GM19238 (cell line): ENCODE measurements around the gene RFC5.

Experiments
- DNase-seq: peaks from one replicate; pipeline ENCODE4 v3.0.0; 2011; ENCODE audit warnings: low spot score; ENCODE audit not compliant: insufficient read length

The RFC5 gene

DNA sequence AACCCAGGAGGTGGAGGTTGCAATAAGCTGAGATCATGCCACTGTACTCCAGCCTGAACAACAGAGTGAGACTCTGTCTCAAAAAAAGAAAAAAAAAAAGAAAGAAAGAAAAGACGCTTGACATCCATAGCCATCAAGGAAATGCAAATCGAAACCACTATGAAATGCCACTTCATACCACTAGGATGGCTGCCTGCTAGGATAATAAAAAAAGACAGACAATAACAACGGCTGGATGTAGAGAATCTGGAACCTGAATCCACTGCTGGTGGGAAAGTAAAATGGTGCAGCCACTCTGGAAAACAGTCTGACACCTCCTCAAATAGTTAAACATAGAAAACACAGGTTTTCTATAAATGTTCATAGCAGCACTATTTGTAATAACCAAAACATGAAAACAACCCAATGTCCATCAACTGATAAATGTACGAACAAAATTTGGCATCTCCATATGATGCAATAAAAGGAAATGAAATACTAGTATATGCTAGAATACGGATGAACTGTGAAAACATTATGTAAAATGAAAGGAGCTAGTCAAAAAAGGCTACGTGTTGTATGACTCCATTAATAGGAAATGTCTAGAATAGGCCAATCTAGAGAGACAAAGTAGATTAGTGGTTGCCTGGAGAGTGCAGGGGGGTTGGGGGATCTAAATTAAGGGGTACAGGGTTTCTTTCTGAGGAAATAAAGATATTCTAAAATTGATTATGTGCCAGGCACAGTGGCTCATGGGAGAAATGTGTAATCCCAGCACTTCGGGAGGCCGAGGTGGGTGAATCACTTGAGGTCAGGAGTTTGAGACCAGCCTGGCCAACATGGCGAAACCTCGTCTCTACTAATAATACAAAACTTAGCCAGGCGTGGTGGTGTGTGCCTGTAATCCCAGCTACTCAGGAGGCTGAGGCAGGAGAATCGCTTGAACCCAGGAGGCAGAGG, 34.7 kb downstream of the RFC5 start:
- DNase-seq, result no peak

DNA sequence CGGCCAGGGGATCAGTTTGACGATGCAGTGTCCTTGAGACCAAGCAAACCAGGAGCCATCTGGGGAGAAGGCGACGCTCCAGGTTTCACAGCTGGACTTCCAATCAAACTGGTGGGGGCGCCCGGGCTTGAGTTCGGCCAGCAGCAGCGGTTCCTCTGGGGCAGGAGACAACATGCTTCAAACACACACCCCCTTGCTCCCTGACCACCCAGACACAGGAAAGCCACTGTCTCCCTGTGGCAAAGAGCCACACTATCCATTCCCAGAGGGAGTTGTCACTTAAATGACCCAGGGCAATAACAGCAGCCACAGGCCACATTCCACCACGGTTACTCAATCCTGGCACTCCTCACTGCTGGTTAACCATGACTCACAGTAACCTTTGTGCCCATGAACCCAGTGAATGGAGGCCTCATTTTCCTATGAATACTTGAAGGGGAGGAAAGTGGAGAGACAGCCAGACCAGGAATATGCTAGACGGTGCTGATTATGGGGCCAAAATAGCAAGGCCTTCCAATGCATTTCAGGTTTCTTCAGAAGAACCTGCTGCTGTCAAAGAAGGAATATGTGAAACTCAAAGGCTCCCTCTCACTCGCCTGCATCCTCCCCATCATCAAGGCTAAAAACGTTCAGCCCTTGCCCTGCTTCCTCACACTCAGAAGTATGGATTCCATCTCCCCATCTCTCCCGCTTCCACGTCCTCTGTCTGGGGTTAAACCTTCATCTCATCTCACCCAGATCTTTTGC, 36.0 kb downstream of the RFC5 start:
- no peak for DNase-seq

DNA sequence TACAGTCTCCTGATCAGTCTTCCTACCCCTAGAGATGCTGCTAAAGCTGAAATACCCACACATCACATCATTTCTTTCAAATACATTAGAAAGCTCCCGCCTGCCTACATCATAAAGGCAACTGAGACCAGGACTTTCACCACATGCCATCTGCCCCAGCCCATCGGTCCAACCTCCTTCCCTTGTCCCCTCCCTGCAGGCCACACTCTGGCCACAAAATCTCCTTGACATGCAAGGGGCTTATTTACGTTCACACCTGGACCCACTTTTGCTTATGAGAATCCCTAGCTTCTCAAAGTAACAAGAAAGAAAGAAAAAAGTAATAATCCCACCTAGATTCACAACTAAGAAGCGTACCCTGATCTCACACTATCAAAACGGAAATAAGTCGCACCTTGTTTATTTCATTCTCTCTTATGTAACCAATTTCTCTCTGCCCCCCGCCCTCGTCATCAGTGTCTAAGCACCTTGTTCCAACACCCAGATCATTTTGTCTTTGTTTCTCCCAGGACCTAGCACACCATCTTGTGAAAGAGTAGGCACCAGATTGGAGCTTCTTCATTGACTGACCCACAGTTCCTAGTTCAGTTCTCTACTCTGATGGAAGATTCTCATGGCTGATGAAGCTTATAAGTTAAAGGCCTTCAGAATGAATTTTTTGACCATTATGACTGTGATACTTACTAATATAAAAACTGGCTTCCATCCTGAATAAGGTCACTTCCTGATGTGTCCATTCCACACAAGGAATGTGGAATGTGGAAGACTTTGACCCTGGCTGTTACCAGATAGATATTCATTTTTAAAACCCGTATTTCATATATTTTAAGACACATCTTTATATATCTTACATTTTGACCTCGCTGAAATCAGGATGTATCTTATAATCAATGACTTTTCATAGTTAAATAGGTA, 36.8 kb downstream of the RFC5 start:
- DNase-seq, result no peak

DNA sequence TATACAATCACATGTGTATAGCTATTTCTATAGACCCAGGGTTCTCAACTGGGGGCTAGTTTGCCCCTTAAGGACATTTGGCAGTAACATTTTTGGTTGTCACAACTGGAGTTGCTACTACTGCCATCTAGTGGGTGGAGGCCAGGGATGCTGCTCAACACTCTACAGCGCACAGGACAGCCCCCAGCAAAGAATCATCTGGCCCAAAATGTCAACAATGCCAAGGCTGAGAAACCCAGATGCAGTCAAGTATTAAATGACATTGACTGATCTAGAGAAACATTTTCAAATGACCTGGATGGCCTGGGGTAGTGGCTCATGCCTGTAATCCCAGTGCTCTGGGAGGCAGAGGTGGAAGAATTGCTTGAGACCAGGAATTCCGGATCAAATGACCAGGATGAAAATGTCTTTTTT, 38.6 kb downstream of the RFC5 start:
- DNase-seq, result peak; percentile 50

DNA sequence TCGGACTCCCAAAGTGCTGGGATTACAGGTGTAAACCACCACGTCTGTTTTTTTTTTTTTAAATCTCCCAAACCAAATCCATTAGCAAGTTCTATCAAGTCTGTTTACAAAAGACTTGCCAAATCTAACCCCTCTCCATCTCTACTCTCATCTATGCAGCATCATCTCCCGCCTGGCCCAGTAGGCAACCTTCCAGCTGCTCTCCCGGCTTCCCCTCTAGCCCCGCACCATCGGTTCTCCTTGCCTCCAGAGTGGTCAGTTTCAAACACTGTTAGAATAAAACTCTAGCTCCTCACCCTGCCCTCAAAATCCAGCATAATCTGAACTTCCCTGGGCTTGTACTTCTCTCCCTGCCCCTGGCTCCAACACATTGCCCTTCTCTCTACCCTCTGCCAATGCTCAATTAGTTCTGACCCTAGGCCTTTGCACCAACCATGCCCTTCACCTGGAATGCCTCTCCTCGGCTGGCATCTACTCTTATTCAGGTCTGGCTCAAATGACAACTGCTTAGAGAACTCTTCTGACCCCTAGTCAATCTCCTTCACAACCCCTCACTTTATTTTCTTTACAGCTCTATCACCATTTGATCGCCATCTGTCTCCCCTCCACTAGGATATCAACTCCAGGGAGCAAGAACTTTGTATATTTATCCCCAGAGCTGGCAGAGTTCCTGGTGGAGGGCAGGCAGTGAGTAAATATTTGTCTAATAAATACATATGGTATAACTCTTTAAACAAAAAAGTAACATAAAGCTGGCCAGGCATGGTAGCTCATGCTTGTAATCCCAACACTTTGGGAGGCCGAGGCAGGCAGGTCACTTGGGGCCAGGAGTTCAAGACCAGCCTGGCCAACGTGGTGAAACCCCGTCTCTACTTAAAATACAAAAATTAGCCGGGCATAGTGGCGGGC, 39.6 kb downstream of the RFC5 start:
- no peak for DNase-seq

DNA sequence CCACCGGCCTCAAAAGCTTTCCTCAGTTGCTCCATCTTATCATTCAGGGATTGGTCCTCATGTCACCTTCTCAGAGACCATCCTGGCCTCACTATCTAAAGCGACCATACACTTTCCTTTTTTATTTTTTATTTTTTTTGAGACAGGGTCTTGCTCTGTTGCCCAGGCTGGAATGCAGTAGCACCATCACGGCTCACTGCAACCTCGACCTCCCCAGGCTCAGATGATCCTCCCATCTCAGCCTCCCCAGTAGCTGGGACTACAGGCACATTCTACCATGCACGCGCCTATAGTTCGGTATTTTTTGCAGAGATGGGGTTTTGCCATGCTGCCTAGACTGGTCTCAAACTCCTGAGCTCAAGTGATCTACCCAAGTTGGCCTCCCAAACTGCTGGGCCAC, 41.7 kb downstream of the RFC5 start:
- DNase-seq, result no peak

DNA sequence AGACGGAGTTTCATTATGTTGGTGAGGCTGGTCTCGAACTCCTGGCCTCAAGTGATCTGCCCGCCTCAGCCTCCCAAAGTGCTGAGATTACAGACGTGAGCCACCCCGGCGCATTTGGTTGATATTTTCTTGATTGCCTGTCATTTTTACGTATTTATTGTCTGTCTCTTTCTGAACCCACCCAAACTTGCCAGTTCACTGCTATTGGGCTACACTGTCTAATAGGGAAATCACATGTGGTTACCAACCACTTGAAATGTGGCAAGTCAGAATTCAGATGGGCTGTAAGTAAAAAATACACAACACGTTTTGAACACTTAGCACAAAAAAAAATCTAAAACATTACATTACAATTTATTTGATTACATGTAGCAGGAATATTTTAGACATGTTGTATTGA, 42.4 kb downstream of the RFC5 start:
- DNase-seq, result no peak

DNA sequence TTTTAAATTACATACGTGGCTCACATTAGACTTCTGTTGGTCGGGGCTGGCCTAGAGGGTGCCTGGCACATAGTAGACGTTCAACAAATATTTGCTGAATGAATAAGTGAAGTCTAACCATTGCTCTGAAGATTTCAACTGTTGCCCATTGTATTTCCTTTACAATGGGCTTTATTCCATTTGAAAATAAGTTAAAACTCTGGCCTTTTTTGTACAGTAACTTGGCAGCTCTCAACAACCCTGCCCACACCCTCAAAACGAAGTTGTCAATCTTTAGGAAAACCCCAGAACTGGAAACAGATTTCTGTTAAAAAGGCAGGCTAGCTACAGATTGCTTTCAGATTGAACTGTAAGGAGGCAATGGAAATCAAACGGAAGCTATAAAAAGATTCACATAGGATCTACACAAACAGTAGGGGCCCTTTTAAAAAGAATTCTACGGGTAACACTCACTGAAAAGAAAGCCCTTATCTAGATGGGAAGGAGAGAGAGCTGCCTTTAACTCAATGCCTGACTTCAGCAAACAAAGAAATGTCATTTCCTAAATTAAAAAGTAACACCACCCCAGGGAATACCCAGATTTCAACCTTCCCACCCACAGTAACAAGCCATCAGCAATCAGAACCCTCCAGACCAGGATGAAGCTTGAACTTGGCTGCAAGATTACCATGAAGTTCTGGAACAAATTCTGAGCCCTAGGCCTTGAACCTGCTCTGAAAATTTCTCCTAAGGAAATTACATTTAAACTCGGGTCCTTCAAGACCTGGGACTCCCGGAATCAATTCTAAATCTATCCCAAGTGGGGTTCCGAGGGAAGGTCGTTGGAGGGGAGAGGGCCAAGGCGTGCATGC, 43.1 kb downstream of the RFC5 start:
- no peak for DNase-seq

DNA sequence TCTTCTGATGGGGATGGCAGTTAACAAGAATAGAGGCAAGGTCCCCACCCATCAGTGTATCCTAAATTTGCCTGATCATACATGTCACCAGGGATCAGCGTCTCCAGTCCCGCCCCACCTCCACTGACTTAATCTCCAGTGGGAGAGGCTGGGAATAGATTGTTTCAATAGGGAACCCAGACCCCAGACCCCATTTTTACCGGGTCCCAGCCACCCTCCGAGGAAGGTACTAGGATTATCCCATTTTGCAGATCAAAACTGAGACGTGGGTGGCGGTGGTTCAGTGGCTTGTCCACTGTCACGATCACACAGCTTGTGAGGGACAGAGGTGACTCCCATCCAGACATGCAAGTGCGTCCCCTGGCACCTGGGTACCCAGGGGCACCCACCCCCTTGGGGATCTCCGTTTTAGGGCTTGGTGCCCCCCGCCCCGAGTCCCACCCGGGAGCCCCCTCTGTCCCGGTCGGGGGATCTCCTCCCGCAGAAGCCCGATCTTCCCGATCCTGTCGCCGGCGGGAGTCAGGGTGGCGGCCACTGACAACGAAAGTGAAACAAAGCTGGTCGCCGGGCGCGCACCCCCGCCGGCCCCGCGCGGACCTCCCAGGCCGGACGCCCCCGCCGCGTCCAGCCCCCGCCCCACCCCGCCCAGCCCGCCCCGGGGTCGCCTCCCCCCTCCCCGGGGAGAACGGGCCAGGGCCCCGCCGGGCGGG, 44.0 kb downstream of the RFC5 start:
- DNase-seq, result no peak

DNA sequence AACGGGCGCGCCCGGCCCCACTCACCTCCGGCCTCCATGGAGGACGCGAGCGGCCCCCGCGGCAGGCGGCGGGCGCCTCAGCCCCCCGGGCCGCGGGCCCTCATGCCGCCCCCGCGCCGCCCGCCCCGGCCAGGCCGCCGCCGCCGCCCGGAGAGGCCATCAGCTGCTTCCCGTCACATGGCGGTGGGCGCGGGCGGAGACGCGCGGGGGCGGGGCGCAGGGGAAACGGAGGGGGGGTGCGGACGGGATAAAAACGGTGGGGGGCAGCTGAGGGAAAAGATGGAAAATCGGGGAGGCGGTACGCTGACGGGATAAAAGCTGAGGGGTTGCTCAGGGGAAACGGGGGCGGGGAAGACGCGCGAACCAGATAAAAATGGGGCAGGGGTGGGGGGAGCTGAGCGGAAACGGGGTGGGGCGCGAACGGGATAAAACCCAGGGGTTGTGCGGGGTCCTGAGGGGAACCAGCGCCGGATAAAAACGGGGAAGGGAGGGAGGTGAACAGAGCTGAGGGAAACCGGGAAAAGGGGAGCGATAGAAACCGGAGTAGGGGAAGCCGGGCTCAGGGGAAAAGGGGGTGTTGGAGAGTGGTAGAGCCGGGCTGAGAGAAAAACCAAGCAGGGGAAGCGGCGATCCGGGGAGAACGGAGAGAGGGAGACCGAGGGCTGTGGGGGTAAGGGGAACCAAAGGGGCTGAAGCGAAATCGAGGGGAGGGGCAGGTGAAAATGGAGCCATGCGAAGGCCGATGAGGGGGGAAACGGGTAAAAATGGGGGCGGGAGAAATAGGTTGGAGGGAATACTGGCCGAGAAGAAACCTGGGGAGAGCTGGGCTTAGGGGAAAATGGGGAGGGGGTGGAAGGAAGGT, 44.7 kb downstream of the RFC5 start, which contains the start of gene WSB2:
TSS of gene WSB2 (minus strand) at position 169 of the 862 bp plus-strand sequence. CDS start at position 38, 131 bp downstream.
- DNase-seq, result peak; percentile 61

DNA sequence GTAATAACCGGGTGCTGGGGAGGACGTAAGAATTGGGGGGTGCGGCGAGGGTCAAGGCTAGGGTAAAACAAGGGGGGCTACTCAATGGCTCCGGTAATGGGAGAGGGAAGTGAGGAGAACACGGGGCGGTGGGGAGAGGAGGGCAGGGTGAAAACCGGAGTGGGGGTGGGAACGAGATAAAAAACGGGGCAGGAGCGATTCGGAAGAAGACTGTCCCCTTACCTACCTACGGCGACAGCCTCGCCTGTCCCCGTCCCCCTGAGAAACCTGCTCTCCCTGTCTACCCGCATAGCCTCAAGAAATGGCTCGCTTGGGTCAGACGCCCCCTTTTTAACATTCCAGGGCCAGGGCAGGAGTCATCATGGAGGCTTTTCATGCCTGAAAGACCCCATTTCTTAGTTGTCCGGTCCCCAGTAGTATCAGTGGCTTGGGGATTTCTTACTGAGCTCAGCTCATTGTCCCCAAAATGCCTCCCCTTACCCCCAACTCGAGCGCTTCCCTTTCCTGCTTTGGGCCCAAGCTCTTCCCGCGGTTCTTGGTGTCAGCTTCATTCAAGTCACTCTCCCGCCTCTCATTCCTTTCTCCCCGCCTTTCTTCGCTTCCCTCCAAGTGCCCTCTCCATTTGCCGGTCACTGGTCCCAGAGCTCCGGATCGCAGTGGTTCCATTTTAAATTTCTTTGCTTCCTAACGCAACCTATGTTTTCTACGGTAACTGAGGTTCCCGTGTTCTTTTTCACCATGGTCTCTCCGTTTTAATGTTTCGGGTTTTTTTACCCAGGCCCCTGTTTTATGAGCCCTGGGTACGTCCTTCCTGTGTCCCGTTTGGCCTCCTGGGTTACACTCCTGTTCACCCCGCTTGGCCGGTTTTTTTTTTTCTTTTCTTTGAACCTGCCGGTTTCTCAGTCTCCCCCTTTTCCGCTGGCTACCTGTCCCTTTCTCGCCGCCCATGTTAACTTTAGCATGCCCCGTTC, 45.7 kb downstream of the RFC5 start:
- DNase-seq, result peak; percentile 32

DNA sequence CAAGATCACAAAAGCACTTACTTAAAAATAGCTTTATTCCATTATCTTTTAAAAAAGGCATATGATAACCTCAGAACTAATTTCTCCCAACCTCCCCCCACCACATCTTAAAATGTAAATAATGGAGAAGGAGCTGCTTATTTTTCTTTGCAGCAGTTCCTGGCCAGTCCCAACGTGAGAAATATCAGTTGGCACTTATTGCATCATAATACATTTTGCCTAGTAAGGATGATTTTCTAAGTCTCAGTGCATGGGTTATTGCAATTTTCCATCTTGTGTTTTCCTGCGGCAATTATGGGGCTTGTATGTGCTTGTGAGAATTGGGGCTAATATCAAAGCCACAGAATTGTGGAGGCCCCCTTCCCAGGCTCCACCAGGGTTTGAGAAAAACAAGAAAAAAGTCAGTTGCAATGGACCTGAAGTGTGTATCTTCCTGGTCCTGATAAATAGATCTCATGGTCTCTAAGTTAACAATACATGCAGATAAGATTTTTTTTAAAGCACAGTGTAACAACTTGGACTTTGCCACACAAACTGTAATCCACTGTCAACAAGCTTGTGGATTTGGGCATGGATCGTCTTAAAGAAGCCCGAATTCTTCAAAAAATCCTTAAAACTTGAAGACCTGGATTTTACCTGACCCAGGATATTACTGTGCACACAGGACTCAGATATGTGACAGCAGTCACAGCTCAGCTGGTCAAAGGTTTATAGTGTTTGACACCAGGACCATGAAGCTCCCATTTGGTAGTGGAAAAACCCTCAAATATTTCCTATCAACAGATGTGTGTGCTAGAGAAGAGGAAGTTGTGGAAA, 47.3 kb downstream of the RFC5 start:
- DNase-seq, result no peak

DNA sequence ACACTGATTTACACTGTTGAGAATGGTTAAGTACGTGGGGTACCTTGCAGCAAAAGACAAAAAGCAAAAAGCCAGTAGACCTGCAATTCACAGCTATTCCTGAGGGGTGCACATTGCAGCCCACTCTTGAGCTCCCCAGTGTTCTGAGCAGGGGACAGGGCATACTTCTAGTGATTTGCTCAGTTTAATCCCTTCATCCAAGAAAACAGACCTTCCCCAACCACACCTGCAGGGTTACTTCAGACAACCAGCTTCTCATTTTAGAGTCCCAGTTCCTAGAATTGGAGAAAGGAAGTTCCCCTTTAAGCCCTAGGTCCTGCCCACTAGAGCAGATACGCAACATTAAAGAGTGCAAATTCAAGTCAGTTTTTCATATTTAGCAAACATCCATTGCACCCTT, 48.1 kb downstream of the RFC5 start:
- peak; percentile 26 for DNase-seq

DNA sequence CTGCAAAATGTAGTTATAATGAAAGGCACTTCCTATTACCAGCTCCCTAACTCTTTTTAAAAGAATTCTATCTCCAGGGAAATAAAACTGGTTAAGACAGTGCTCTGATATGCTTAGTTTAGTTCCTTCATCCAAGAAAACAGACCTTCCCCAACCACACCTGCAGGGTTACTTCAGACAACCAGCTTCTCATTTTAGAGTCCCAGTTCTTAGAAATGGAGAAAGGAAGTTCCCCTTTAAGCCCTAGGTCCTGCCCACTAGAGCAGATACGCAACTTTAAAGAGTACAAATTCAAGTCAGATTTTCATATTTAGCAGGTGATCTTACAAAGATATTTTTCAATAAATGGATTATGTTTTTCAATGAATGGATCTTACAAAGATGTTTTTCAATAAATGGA, 48.9 kb downstream of the RFC5 start:
- DNase-seq, result no peak

DNA sequence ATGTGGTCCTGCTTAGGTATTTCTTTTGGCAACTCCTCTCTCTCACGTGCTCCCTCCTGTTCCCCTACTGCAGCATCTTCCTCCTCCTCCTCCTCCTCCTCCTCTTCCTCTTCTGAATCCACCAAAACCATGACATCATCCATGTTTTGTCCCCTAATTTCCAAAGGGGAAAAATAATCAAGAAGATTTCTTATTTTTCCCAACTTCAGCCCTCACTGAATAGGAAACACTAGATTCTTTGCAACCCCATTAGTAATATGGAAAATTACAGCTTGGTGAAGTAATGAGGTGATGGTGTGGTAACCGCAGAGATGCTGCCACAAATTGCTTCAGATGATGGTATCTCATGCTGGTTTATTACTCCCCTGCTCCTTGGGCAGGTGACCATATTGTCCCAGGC, 51.9 kb downstream of the RFC5 start:
- no peak for DNase-seq

DNA sequence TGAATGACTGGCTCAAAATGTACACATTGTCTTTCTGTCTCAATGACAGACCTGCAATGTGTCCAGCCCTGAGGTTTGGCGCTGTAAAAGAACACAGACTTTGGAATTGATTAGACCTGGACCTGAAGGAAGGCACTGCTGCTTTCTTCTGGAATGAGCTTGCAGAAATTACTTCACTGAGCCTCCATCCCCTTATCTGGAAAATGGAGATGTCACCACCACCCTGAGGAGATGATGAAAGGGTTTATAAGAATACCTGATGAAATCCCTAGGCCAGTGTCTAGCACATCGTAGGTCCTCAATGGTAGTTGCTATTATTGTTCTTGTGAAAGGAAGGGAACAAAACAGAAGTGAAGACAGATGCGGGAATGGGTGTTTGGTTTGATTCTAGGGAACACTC, 54.1 kb downstream of the RFC5 start:
- DNase-seq, result no peak
